OCI-LY3 (cell line): ENCODE measurements around the gene THY1.

Source experiments
- EZH2phosphoT487 ChIP-seq: fragments of 200-600 bp; shearing (Covaris generic); IDR thresholded peaks from 2 replicates; pipeline ENCODE4 v1.6.1; 2018; ENCODE audit warnings: antibody characterized with exemption, mixed run types, low read depth
- TF ChIP-seq, protein P1 (sequence below): fragments of 200-600, 300-600 bp; sonication (generic); IDR thresholded peaks from 2 replicates; pipeline ENCODE4 v1.5.1; 2014; ENCODE audit warnings: antibody characterized with exemption, low read length, low read depth

DNA sequence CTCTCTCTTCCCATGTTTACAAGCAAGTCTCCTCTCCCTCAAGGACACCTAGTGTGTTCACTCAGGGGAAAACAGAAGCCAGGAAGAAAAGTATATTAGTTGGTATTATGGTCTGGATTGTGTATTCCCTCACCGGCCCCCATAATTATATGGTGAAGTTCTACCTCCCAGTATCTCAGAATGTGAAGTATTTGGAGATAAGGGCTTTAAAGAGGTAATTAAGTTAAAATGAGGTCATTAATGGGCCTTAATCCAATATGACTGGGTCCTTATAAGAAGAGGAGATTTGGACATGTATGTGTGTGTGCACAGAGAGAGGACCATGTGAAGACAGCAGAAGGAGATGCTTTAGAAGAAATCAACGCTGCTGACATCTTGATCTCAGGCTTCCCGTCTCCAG is 26.5 kb upstream of the THY1 start:
- TF ChIP-seq, protein P1, sequence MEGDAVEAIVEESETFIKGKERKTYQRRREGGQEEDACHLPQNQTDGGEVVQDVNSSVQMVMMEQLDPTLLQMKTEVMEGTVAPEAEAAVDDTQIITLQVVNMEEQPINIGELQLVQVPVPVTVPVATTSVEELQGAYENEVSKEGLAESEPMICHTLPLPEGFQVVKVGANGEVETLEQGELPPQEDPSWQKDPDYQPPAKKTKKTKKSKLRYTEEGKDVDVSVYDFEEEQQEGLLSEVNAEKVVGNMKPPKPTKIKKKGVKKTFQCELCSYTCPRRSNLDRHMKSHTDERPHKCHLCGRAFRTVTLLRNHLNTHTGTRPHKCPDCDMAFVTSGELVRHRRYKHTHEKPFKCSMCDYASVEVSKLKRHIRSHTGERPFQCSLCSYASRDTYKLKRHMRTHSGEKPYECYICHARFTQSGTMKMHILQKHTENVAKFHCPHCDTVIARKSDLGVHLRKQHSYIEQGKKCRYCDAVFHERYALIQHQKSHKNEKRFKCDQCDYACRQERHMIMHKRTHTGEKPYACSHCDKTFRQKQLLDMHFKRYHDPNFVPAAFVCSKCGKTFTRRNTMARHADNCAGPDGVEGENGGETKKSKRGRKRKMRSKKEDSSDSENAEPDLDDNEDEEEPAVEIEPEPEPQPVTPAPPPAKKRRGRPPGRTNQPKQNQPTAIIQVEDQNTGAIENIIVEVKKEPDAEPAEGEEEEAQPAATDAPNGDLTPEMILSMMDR = no peak
- no peak for TF ChIP-seq EZH2phosphoT487
